GM19240 (cell line): ENCODE measurements around the gene FREM2.

Experiments
- DNase-seq: peaks from one replicate; pipeline ENCODE4 v3.0.0; 2011; ENCODE audit warnings: low spot score; ENCODE audit not compliant: insufficient read length

Gene FREM2, protein sequence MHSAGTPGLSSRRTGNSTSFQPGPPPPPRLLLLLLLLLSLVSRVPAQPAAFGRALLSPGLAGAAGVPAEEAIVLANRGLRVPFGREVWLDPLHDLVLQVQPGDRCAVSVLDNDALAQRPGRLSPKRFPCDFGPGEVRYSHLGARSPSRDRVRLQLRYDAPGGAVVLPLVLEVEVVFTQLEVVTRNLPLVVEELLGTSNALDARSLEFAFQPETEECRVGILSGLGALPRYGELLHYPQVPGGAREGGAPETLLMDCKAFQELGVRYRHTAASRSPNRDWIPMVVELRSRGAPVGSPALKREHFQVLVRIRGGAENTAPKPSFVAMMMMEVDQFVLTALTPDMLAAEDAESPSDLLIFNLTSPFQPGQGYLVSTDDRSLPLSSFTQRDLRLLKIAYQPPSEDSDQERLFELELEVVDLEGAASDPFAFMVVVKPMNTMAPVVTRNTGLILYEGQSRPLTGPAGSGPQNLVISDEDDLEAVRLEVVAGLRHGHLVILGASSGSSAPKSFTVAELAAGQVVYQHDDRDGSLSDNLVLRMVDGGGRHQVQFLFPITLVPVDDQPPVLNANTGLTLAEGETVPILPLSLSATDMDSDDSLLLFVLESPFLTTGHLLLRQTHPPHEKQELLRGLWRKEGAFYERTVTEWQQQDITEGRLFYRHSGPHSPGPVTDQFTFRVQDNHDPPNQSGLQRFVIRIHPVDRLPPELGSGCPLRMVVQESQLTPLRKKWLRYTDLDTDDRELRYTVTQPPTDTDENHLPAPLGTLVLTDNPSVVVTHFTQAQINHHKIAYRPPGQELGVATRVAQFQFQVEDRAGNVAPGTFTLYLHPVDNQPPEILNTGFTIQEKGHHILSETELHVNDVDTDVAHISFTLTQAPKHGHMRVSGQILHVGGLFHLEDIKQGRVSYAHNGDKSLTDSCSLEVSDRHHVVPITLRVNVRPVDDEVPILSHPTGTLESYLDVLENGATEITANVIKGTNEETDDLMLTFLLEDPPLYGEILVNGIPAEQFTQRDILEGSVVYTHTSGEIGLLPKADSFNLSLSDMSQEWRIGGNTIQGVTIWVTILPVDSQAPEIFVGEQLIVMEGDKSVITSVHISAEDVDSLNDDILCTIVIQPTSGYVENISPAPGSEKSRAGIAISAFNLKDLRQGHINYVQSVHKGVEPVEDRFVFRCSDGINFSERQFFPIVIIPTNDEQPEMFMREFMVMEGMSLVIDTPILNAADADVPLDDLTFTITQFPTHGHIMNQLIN (N-terminal part only)

DNA sequence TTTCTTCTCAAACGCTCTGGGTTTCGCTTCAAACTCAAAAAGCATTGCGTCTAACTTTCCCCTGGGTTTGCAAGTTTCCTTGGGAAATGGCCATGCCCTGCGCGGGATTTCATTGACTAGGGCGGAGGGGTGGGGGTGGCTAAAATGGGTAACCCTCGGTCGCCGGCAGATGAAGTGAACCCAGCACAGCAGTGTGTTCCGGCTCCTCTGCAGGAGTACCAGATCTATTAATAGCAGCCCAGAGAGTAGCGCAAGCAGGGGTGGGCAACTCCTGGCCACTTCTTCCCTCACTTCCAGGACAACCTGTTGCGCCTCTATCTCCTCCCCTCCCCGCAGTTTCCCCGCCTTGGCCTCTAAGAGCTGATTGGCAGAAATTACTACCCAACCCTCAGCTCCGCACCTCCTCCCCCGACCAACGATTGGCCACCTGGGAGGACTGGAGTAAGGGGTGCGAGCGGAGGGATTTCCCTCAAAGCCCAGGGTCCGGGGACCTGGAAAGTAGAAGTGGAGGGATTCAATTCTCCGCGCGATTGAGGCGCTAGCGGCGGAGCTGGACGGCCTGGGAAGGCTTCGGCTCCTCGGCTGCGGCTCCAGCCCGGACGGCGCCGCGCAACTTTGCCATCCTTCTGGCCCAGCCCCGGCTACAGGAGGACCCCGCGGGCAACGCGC lies at the start of gene FREM2:
FREM2 (plus strand) TSS at position 501 of the 669 bp plus-strand sequence. CDS start 268 bp downstream, outside the sequence.
- no peak for DNase-seq

DNA sequence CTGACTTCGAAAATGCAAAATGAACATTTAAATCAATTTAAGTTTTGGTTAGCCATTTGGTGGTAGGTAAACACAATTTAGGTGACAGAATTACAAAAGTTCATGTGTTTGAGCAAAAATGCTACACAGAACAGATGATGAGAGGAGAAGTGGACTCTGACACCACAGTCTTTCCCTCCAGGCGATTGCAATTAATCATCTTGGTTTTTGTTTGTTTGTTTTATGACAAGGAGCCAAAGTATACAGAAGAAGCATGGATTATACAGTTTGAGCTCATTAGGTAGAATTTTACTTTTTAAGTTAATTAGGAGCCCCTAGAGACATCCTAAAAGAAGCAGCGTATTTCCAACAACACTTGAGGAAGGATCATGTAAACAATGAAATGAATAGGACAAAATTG lies 49.3 kb upstream of the FREM2 start:
- no peak for DNase-seq

DNA sequence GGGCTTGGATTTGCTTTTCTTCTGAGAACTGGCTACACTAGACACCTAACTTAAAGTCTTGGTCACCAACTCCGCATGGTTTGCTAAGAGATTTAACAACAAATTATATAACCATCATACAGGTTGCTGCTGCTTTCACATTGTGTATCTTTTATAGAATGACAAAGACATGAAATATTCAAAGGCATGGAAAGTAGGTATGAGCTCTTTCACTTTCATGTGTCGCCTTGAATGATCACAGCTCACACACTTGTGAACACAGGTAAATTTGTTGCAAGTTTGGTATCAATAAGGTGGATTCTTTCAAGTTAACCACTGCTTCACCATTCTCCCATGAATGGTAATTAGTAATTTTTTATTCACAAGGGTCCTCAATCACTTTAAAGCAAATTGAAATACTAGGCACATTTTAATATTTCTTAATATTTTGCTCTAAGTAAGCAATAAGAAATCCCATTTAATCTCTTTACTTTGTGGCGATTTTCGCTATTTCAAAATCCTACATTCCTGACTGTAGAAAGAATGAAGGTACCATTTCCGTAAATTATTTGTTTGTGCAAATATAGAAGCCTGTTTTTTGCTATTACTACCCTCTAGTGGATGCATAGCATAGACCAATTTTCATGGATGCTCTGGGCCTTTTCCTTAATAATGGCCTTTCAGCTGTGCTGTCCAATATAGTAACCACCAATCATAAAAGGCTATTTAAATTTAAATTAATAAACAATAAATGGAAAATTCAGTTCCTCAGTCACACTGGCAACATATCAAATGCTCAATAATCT lies 45.5 kb upstream of the FREM2 start:
- no peak for DNase-seq

DNA sequence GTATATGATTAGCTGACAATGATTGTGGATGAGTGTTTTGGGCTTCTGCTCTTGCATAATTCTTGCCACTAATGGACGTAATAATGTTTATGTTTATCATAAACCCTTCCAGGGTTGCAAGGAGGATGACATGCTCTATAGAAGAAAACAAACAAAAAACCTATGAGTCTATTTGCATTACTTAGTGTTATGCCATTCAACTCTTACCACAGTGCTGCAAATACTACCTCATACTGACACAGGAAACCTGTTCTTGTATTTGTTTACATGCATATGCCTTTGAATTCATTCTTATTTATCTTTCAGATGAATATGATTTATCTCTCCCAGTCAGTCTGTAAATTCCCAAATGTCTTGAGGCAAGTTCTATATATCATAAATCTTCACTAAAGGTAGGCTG lies 39.6 kb upstream of the FREM2 start:
- no peak for DNase-seq

DNA sequence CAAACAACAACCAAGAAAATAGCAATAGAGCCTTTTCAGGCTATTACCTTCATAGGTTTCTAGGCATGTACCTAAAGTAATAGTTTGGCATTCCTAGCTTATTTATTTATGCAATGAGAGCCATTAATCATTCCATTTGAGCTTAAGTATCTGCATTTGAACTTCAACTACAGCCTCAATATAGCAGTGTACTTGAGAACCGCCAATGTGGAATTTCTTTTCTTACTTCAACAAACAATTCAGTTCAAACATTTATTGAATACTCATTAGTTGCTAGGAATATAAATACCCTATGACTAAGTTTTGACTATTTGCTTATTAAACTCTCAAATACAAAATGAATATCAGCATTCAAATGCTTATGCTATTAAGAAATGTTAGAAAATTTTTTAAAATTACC lies 38.0 kb upstream of the FREM2 start:
- no peak for DNase-seq

DNA sequence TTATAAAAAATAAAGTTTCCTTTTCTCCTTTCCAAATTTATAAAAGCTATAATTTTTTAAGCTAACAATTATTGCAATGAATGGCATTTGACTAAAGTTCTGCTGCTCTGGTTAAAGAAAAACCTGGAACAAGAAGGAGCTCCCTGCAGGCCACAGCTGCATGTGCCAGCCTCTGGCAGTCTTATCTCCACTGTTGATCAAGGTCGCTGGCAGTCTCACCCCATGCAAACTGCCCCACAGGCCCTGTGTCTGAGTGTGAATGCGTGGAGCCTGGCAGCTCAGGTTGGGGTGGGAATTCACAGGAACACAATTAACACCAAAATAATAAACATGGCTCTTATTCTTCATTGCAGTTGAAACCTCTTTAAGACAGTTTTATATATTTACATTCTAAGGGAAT lies 30.2 kb upstream of the FREM2 start:
- DNase-seq, result no peak

DNA sequence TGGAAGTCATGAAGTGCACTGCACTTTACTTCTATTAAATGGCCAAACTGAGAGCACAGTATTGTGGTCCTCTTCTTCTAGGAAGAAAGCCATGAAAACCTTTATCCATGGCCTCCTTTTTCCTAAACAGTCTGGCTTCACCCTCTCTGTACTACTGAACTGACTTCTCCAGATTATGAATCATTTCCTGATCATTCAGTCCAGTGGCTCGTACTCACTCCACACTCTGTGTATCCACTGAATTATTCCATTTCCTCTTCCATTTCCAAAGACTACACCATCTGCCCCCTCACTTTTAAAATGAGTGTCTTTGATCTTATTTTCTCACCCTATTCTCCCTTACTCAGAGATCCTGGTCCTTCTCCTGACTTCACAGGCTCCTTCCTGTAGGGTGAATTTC lies 29.7 kb upstream of the FREM2 start:
- DNase-seq, result no peak

DNA sequence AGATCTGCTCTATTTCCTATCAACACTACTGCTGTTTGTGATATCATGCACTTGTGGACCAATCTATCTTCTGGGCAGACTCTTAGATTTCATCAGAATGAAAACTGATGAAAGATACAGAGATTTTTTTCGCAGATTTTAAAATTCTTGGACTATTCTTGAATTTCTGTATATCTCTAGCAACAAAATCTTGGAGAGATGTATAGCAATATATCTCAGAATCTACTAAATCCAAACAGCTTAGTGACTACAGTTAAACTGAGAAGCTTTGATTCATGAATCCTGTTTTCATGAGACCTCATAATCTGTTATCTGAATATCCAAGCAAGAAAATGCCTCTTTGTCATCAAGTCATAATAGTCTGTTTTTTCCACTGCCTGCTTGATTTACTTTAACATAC lies 28.0 kb upstream of the FREM2 start:
- no peak for DNase-seq

DNA sequence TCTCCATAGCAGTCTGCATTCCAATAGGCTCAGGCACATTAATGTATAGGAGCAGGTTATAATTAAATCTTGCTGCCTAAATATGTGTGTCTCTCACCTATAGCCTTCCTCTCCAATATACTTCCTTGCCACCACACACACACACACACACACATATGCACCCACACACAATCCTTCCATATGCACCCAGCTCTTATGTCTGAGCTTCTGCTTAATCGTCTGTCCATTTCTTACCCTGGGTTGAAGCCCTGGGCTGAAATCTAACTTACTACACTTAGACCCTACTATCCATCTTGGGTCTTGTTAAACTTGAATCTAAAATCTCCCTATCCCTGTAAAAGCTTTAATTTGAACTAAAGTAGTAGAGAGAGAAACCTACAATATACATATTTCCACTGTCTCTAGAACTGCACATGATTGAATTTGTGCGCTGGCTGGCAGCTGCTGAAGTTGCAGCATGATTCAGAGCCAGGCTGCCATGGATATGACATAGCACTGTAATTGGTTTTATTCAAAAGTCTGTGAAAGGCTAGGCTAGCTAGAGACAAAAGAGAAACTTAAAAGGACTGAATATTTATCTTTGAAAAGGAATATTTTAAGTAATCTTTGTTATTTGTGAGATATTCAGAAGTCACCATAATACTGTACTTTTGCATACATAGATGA lies 25.7 kb upstream of the FREM2 start:
- no peak for DNase-seq

DNA sequence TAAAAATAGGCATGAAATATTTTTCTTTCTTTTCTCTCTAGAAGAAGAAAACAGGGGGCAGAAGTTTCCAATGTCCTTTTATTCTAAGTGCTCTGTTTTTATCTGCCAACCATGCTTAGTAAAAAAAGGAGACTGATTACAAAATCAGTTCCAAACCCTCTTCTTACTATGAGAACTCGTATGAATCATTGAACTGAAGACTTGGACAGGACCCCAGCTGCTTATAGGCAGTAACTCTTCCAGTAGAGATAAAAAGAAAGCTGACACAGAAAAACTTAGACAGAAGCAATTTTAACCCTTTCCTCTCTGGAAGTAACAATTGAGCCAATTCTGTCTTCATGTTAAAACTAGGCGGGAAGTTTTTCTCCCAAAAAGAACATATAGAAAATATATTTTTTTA lies 24.5 kb upstream of the FREM2 start:
- DNase-seq, result no peak

DNA sequence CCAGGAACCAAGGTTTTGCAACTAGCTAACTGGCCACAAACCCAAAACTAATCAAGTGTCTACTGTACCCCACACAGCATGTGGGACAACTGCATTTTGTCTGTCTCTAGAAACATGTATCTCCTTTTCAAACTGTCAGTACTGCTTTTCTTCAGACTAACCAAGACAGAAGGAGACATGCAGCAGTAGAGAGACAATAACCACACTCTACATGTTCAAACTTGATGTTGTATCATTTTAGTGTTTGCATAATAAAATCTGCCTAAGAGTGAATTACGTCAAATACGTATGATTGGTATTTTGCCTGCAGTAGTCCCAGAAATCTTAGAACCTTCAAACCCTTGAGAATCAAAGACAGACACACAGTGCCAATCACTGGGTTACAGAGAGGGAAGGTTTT lies 22.0 kb upstream of the FREM2 start:
- DNase-seq, result no peak

DNA sequence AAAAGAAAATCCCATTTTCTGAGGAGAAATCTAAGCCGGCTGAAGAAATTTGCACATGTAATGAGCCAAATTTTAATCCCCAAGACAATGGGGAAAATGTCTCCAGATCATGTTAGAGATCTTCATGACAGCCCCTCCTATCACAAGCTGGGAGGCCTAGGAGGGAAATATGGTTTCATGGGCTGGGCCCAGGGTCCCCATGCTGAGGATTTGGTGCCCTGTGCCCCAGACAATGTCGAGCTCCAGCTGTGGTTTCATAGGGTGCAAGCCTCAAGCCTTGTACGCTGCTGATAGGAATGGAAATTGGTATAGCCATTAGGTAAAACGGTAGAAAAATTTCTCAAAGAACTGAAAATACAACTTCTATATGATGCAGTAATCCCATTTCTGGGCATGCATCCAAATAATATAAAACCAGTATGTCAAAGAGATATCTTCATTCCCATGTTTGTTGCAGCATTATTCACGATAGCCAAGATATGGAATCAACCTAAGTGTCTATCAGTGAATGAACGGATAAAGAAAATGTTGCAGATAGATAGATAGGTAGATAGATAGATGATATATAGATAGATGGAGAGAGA lies 19.3 kb upstream of the FREM2 start:
- no peak for DNase-seq

DNA sequence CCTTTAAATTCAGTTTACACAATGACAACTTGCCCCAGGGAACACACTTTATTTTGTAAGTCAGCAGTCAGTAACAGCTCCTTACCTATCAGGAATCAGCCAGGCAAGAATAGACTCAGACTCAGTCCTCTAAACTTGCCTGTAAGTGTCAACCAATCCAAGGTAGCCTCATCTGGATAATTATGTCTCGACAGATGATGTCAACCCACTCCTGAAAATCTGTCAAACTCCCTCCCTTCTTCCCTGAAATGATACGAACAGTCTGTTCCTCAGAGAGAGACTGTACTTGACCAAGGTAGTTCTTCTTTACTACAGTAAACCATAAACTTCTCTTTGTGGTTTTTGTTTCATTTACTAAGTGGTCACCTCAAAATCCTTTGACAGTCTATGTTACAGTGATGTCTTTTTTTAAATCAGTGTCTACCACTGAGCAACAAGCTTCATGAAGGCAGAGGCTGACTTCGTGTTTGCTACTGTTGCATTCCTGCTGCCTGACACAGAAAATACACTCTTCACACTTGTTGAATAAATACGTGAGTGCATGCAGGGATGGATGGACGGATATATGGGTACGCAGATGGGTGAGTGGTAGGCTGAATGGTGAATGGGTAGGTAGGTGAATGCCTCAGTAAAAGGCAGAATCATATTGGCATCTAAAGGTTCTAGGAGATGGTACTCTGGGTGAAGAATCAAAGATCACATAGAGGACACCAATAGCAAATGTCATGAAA lies 17.5 kb upstream of the FREM2 start:
- DNase-seq, result no peak

DNA sequence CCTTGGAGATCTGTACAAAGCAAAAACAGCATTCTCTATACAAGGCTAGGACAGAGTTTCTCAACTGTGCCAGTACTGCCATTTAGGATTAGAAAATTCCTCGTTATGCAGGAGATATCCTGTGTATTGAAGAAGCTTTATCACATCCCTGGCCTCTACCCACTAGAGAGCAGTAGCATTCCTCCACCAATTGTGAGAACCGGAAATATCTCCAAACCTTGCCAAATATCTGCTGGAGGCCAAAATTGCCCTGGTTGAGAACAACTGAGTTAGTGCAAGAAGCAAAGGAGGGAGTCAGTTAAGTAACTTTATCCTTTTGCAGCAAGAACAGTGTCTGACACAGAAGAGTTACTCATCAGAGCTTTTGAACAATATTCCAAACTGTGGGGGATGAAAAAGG lies 16.2 kb upstream of the FREM2 start:
- DNase-seq, result no peak

DNA sequence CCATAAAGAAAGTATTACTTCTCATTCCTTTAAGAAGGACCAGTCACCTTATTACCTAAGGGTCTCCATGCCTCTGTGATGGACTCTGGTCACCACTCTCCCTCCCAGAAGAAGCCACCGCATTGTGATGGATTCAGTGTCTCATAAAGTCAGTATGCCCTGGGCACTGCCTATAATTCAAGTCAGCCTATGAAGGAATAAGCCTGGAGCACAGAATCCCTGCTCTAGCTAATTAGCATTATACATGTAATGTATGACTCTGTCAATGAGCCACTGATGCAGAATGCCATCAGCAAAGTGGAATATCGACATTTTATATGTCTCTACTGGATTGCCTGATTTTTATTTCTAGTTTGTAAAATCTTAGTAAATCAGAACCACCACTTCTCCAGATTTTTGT lies 14.9 kb upstream of the FREM2 start:
- DNase-seq, result no peak

DNA sequence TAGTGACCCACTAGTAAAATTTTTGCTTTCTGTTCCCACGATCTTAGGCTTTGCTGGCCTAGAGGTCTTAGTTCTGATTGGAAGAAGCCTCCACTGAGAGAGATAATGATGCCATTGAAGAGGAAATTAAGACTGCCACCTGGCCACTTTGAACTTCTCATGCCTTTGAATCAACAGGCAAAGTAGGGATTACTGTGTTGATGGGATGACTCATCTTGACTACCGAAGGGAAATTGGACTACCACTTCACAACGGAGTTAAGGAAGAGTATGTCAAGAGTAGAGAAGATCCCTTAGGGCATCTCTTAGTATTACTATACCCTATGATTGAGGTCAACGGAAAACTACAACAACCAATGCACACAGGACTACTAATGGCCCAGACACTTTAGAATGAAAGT lies 12.7 kb upstream of the FREM2 start:
- no peak for DNase-seq

DNA sequence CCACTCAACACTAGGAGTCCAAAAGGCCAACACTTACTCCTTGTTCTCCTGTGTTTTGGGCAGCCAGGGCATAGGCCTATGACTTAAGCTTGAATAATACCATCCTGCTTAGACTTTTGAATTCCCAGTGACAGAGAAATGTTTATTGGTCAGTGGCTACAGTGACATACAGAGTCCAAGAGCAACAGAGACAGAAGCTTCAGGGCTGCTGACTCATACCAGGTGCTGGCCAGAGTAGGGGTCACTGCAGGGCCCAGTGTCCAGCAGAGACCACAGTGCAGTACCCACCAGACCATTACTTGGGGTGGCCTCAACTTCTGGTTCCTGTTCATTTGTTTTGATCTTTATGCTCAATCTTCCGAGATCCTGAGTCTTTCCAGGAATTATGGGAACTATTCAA lies 6.0 kb upstream of the FREM2 start:
- DNase-seq, result no peak

DNA sequence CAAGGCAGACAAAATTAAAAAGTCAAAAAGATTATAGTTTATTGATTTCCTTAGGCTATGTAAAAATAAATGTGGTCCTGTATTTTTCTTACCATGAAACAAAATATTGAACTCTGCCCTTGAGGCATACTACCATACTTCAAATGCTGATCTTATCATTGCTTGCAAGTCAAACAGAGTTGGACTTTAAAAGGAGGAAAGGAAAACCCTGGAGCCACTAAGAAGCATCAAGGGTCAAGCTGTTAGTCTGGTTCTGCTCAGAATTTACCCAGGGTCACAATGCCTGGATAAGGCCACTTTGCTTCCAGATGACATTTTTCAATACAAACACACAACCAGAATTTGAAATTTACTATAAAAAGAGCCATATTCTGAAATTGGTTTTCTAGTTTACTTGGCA lies 2.2 kb upstream of the FREM2 start:
- DNase-seq, result no peak

DNA sequence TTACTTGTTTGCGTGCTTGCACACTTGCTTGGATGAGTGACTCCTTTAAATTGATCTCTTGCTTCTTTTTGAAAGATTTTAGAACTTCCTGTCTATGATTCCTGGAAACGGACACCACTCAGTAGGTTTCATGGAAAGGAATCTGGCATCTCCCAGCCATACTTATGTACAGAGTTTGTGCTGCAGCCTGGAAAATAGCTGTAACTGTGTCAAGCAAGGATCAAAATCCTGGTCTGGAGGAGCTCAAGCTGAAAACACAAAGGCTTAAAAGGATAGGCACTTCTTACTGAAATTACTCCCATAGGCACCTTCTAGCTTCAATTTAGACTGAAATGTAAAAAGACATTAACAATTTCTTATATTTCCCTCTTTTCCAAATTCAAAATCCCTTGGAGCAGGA lies 1.4 kb upstream of the FREM2 start:
- DNase-seq, result no peak
